GM12878 (cell line): ENCODE measurements around the gene LMNB1. TPM values are rescaled to one million over a fixed set of nuclear protein-coding genes. Genes with fewer than 3 reads are reported as not detected.

Experiments used
- ATAC-seq: fragments of 200-7000 bp; cut with Tn5 transposase; 3 replicates; pipeline ENCODE4 v1.9.1; 2020; ENCODE audit warnings: mild to moderate bottlenecking, moderate library complexity
- BruUV-seq: library from RNA; stranded (reverse); fragments of 400-500 nt; replicated peaks from 2 replicates; lab custom pipeline; 2021; lab: Mats Ljungman, UMichigan
- CTCF ChIA-PET: fragments of 300-600 bp; sonication (Branson Sonifier 250); formaldehyde crosslinking; extraction: SDS; loops from one replicate; lab custom pipeline; 2021; ENCODE audit warnings: inconsistent platforms; lab: Yijun Ruan, JAX
- POLR2A ChIA-PET: fragments of 350-600 bp; formaldehyde crosslinking; extraction: SDS; loops from one replicate; lab custom pipeline; 2021; ENCODE audit warnings: inconsistent platforms; lab: Charles Lee
- RAD21 ChIA-PET: fragments of 300-600 bp; sonication (Branson Sonifier 250); formaldehyde crosslinking; loops from one replicate; lab custom pipeline; 2023; ENCODE audit warnings: antibody characterized with exemption; ENCODE audit not compliant: unreplicated experiment; lab: Charles Lee
- SMC1A ChIA-PET: fragments of 300-600 bp; sonication (Branson Sonifier 250); formaldehyde crosslinking; loops from one replicate; lab custom pipeline; 2023; ENCODE audit not compliant: unreplicated experiment, uncharacterized antibody; lab: Charles Lee
- DNase-seq: peaks from one replicate; pipeline ENCODE4 v3.0.0-alpha.2; 2011; ENCODE audit warnings: low read depth, low spot score
- FAIRE-seq: peaks from 3 replicates; lab custom pipeline; 2011; peaks lifted over from hg19 to GRCh38; lab: Jason Lieb, UNC
- H2AFZ ChIP-seq: 2 replicates; pipeline ENCODE4 v1.6.0; 2011; ENCODE audit warnings: low read depth, low read length, control low read depth; ENCODE audit not compliant: control insufficient read depth
- H3K27ac ChIP-seq: 2 replicates; pipeline ENCODE4 v1.5.1; 2011; ENCODE audit warnings: control low read depth; ENCODE audit not compliant: control insufficient read depth, insufficient read depth
- H3K27me3 ChIP-seq, 2 experiments: replicated peaks in 1 of 2; 2 replicates each; pipeline versions ENCODE4 v1.6.0 to v1.6.1; 2011; ENCODE audit warnings: low read length in 1 of 2; ENCODE audit not compliant: control insufficient read depth in 2 of 2, insufficient read depth in 2 of 2
- H3K36me3 ChIP-seq, 2 experiments: 2 replicates each; pipeline ENCODE4 v1.5.1; 2011; ENCODE audit warnings: low read length in 1 of 2; ENCODE audit not compliant: control insufficient read depth in 2 of 2, insufficient read depth in 2 of 2
- H3K4me1 ChIP-seq: 2 replicates; pipeline ENCODE4 v1.6.1; 2011; ENCODE audit warnings: mild to moderate bottlenecking, low read length, moderate library complexity, mixed read lengths; ENCODE audit not compliant: control insufficient read depth, insufficient read depth
- H3K4me2 ChIP-seq: 2 replicates; pipeline ENCODE4 v1.6.0; 2011; ENCODE audit warnings: control low read depth; ENCODE audit not compliant: control insufficient read depth, insufficient read depth
- H3K4me3 ChIP-seq: fragments of 200-600 bp; sonication (generic); 2 replicates; pipeline ENCODE4 v1.5.1; 2016
- H3K79me2 ChIP-seq: 2 replicates; pipeline ENCODE4 v1.6.0; 2011; ENCODE audit warnings: low read length; ENCODE audit not compliant: control insufficient read depth, insufficient read depth
- H3K9ac ChIP-seq: 2 replicates; pipeline ENCODE4 v1.8.0; 2011; ENCODE audit warnings: low read length, control low read depth, mixed read lengths; ENCODE audit not compliant: control insufficient read depth, insufficient read depth
- H3K9me3 ChIP-seq: replicated peaks from 3 replicates; pipeline ENCODE4 v1.5.1; 2011; ENCODE audit warnings: mild to moderate bottlenecking, low read length; ENCODE audit not compliant: control insufficient read depth, insufficient read depth
- H4K20me1 ChIP-seq: 2 replicates; pipeline ENCODE4 v1.6.0; 2011; ENCODE audit not compliant: control insufficient read depth, insufficient read depth
- CBFB ChIP-seq: IDR thresholded peaks from 2 replicates; pipeline ENCODE4 v1.6.1; 2016; ENCODE audit warnings: antibody characterized with exemption, low read depth
- HCFC1 ChIP-seq: fragments of 150-350 bp; IDR thresholded peaks from 2 replicates; pipeline ENCODE4 v1.6.1; 2014; ENCODE audit warnings: low read length
- JUND ChIP-seq: IDR thresholded peaks from 2 replicates; pipeline ENCODE4 v1.6.1; 2012; ENCODE audit warnings: low read depth, mild to moderate bottlenecking, low read length, improper control_type of control experiment, moderate library complexity
- LARP7 ChIP-seq: fragments of 450-650 bp; IDR thresholded peaks from 2 replicates; pipeline ENCODE4 v1.6.1; 2017; ENCODE audit warnings: mild to moderate bottlenecking
- SMC3 ChIP-seq: IDR thresholded peaks from 2 replicates; pipeline ENCODE4 v1.6.1; 2011; ENCODE audit warnings: low read length, improper control_type of control experiment, borderline replicate concordance
- ZNF24 ChIP-seq: fragments of 450-650 bp; IDR thresholded peaks from 2 replicates; pipeline ENCODE4 v1.6.1; 2017; ENCODE audit warnings: antibody characterized with exemption, mild to moderate bottlenecking
- ZNF622 ChIP-seq: fragments of 450-650 bp; IDR thresholded peaks from 2 replicates; pipeline ENCODE4 v1.6.1; 2017; ENCODE audit warnings: mild to moderate bottlenecking, inconsistent platforms
- ZSCAN29 ChIP-seq: fragments of 450-650 bp; IDR thresholded peaks from 2 replicates; pipeline ENCODE4 v1.6.1; 2017; ENCODE audit warnings: mild to moderate bottlenecking, moderate library complexity
- WGBS: methylation state at CpG from one replicate; pipeline ENCODE4 v1.1.6; 2016; ENCODE audit warnings: low lambda C conversion rate; ENCODE audit not compliant: insufficient replicate concordance, insufficient coverage; ENCODE audit errors: missing lambda C conversion rate; 5-methylcytosine and 5-hydroxymethylcytosine counted together
- in situ Hi-C: fragments of 300-500 bp; cut with MboI; formaldehyde crosslinking; loops from 9 replicates; pipeline ENCODE4 v1.14.3; 2018; ENCODE audit warnings: mixed read lengths
- intact Hi-C: fragments of 100-400 bp; cut with micrococcal nuclease; formaldehyde crosslinking; loops from one replicate; pipeline ENCODE4 v1.14.2; 2022; ENCODE audit not compliant: unreplicated experiment
- polyA plus RNA-seq, 11 experiments: library from polyadenylated mRNA; depleted of rRNA in 4 of 11; unstranded in 6 of 11; stranded (reverse) in 5 of 11; fragments of >200 nt; fragmentation: Nextera tagmentation in 4 of 11; fragmentation: Illumina TruSeq in 1 of 11; extraction: Ambion mirVana in 4 of 11; extraction: Trizol in 1 of 11; gene quantifications; 1 replicate in 1 of 11; 2 replicates in 10 of 11; pipeline versions ENCODE4 v1.2.1 to v1.2.3, GENCODE V29; 2011 to 2016; ENCODE audit warnings: inconsistent platforms in 2 of 11, missing spikeins in 2 of 11, low read depth in 1 of 11
- total RNA-seq, 4 experiments: library from RNA; depleted of rRNA in 3 of 4; stranded (reverse); fragments of >200 nt in 3 of 4; fragmentation: Illumina TruSeq in 1 of 4; extraction: Trizol in 1 of 4; gene quantifications; 2 replicates each; pipeline versions ENCODE4 v1.2.1 to v1.2.3, GENCODE V29; 2013 to 2021
- TF ChIP-seq, protein P1 (sequence below): fragments of 450-650 bp; formaldehyde crosslinking; IDR thresholded peaks from 2 replicates; pipeline ENCODE4 v1.4.0; 2022; ENCODE audit warnings: mild to moderate bottlenecking, moderate library complexity
- TF ChIP-seq, protein P2 (sequence below): fragments of 450-650 bp; IDR thresholded peaks from 2 replicates; pipeline ENCODE4 v1.6.1; 2017; ENCODE audit warnings: low read depth, mild to moderate bottlenecking, moderate library complexity
- TF ChIP-seq, protein P3 (sequence below): IDR thresholded peaks from 2 replicates; pipeline ENCODE4 v1.6.1; 2011; ENCODE audit warnings: borderline replicate concordance, low read depth, mild to moderate bottlenecking, moderate library complexity, low read length; ENCODE audit not compliant: insufficient read depth, poor library complexity, severe bottlenecking
- TF ChIP-seq, protein P4 (sequence below): fragments of 150-350 bp; IDR thresholded peaks from 2 replicates; pipeline ENCODE4 v1.6.1; 2014; ENCODE audit warnings: mild to moderate bottlenecking, low read depth, low read length

LMNB1 gene
- total and polyA plus RNA-seq, 10 of the 15 experiments (the other 5 are each of a cell fraction or from before 2014, with no cell fraction given) = 7.0 to 185 (median 86.4) TPM

DNA sequence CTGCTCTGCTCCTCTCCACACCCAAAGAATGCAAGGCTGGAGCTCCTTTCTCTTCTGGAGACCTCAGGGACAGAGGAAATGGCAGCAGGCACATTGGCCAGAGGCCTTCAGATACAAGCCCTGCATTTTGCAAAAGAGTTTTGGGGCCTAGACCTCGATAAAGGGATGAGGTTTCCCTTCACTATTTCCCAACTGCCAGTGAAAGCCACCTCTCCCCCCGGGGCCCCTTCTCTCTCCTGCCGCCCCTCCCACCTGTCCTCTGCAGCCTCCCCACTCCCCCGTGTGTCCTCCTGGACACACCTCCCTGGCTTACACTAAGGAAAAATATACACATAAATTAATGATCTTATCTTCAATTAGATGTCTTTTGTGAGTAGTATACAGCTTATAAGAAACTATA, 21.3 kb upstream of the LMNB1 start:
- Histone ChIP-seq H3K36me3 (no peaks in the 10 kb centered on the region), H3K79me2 (no peaks in the 10 kb centered on the region), H3K9ac (no peak overlapping the region), H3K27me3 (no peaks in the 10 kb centered on the region), H3K4me1 (peaks cover 30% of the 10 kb centered on the region), H3K9me3 (no peaks in the 10 kb centered on the region), H3K4me3 (no peak overlapping the region), H3K4me2 (no peak overlapping the region), H2AFZ (no peak overlapping the region; the same call in 1 of the 2 replicates), H3K27ac (no peak overlapping the region), H4K20me1 (no peaks in the 10 kb centered on the region)
- no TSS peak for BruUV-seq
- ATAC-seq (no peak), DNase-seq (no peak), FAIRE-seq (no peak)
- intact Hi-C loops = no loop called here
- ChIA-PET SMC1A (interaction anchor here (1.4 to 9.5 kb wide), 3 partner anchors 22 to 69 kb away, joined by 3 to 119 read pairs (median 14); partner anchors contain the start of gene LMNB1), POLR2A (interaction anchor here (10.8 kb wide), 1 partner anchor 22 kb away, joined by 140 read pairs; the partner anchor contains the start of gene LMNB1), CTCF (interaction anchor here (1.5 to 16.4 kb wide), 2 partner anchors 16 to 22 kb away, joined by 4 to 136 read pairs; partner anchors contain the start of gene LMNB1), RAD21 (interaction anchor here (1.2 kb wide), 1 partner anchor 22 kb away, joined by 4 read pairs; no protein-coding TSS in a partner anchor)
- no peak for TF ChIP-seq ZNF24
- TF ChIP-seq SMC3 = no peak
- TF ChIP-seq ZSCAN29 = no peak
- TF ChIP-seq, protein P1, sequence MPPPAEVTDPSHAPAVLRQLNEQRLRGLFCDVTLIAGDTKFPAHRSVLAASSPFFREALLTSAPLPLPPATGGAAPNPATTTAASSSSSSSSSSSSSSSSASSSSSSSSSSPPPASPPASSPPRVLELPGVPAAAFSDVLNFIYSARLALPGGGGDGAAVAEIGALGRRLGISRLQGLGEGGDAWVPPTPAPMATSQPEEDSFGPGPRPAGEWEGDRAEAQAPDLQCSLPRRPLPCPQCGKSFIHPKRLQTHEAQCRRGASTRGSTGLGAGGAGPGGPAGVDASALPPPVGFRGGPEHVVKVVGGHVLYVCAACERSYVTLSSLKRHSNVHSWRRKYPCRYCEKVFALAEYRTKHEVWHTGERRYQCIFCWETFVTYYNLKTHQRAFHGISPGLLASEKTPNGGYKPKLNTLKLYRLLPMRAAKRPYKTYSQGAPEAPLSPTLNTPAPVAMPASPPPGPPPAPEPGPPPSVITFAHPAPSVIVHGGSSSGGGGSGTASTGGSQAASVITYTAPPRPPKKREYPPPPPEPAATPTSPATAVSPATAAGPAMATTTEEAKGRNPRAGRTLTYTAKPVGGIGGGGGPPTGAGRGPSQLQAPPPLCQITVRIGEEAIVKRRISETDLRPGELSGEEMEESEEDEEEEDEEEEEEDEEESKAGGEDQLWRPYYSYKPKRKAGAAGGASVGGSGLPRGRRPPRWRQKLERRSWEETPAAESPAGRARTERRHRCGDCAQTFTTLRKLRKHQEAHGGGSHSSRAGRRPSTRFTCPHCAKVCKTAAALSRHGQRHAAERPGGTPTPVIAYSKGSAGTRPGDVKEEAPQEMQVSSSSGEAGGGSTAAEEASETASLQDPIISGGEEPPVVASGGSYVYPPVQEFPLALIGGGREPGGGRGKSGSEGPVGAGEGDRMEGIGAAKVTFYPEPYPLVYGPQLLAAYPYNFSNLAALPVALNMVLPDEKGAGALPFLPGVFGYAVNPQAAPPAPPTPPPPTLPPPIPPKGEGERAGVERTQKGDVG (CRISPR knock-in tag) = no peak
- no peak for TF ChIP-seq CBFB
- TF ChIP-seq, protein P2, sequence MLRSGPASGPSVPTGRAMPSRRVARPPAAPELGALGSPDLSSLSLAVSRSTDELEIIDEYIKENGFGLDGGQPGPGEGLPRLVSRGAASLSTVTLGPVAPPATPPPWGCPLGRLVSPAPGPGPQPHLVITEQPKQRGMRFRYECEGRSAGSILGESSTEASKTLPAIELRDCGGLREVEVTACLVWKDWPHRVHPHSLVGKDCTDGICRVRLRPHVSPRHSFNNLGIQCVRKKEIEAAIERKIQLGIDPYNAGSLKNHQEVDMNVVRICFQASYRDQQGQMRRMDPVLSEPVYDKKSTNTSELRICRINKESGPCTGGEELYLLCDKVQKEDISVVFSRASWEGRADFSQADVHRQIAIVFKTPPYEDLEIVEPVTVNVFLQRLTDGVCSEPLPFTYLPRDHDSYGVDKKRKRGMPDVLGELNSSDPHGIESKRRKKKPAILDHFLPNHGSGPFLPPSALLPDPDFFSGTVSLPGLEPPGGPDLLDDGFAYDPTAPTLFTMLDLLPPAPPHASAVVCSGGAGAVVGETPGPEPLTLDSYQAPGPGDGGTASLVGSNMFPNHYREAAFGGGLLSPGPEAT = no peak
- TF ChIP-seq, protein P3, sequence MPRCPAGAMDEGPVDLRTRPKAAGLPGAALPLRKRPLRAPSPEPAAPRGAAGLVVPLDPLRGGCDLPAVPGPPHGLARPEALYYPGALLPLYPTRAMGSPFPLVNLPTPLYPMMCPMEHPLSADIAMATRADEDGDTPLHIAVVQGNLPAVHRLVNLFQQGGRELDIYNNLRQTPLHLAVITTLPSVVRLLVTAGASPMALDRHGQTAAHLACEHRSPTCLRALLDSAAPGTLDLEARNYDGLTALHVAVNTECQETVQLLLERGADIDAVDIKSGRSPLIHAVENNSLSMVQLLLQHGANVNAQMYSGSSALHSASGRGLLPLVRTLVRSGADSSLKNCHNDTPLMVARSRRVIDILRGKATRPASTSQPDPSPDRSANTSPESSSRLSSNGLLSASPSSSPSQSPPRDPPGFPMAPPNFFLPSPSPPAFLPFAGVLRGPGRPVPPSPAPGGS = no peak
- no peak for TF ChIP-seq ZNF622
- TF ChIP-seq, protein P4, sequence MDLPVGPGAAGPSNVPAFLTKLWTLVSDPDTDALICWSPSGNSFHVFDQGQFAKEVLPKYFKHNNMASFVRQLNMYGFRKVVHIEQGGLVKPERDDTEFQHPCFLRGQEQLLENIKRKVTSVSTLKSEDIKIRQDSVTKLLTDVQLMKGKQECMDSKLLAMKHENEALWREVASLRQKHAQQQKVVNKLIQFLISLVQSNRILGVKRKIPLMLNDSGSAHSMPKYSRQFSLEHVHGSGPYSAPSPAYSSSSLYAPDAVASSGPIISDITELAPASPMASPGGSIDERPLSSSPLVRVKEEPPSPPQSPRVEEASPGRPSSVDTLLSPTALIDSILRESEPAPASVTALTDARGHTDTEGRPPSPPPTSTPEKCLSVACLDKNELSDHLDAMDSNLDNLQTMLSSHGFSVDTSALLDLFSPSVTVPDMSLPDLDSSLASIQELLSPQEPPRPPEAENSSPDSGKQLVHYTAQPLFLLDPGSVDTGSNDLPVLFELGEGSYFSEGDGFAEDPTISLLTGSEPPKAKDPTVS = no peak
- TF ChIP-seq JUND = no peak
- no peak for TF ChIP-seq LARP7
- TF ChIP-seq HCFC1 = no peak
- in situ Hi-C loops = loop anchor here (25.0 kb wide), 2 partner anchors 1332 to 1818 kb away; partner anchors contain the start of gene SLC12A2
- WGBS = 80% methylated on average over 4 of the region's 4 CpGs
